Measurements from ENCODE around the gene DNAJA1. TPM values are rescaled to one million over a fixed set of nuclear protein-coding genes. Genes with fewer than 3 reads are reported as not detected.

DNAJA1 gene
- total RNA-seq, 1 experiment from 2014 or later = 74.5 TPM

DNA sequence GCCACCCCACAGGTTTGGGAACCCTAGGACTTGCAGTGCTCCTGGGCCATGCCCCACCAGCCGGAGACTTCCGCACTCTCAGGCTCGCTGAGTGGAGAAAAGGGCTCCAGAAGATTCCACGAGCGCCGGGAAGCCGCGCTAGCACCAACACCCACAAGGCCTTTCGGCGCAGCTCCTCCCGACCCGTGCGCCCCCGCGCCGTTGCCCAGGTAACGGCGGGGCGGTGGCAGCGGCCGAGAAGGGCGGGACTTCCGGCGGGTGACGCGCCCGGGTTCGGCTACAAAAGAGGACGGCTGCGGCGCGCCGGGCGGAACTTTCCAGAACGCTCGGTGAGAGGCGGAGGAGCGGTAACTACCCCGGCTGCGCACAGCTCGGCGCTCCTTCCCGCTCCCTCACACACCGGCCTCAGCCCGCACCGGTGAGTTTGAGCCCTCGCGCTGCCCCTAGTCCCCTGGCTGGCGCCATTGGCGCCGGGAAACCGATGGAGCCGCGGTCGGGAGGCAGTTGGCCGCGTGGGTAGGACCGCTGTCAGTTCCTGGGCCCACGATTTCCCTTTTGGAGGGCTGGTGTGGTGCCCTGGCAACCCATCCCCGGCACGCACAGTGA is at the start of gene DNAJA1 (continued):
- TF ChIP-seq AFF4 (CRISPR knock-in tag; IDR thresholded peaks at IDR 0.05; ENCODE audit: borderline replicate concordance) (no peak), ZNF396 (CRISPR knock-in tag; IDR thresholded peaks at IDR 0.05; ENCODE audit: borderline replicate concordance) (no peak), CBFB (CRISPR knock-in tag; IDR thresholded peaks at IDR 0.05; ENCODE audit: low read depth) (no peak), CREB1 (CRISPR knock-in tag; IDR thresholded peaks at IDR 0.05) (no peak), PRRX2 (CRISPR knock-in tag; IDR thresholded peaks at IDR 0.05) (no peak), FOXK1 (CRISPR knock-in tag; IDR thresholded peaks at IDR 0.05) (peak; percentile 66), ZNF317 (CRISPR knock-in tag; IDR thresholded peaks at IDR 0.05; ENCODE audit: borderline replicate concordance, low read depth) (no peak; the same call in 1 of the 2 replicates), KAT7 (CRISPR knock-in tag; IDR thresholded peaks at IDR 0.05; ENCODE audit: borderline replicate concordance) (0 out of 2 replicates have a peak, but pooled peaks have one; percentile 63), ZNF121 (CRISPR knock-in tag; IDR thresholded peaks at IDR 0.05) (no peak), FOXJ3 (CRISPR knock-in tag; IDR thresholded peaks at IDR 0.05; ENCODE audit: borderline replicate concordance) (no peak), TP53 (CRISPR knock-in tag; IDR thresholded peaks at IDR 0.05) (0 out of 2 replicates have a peak, but pooled peaks have one; percentile 66), ZNF138 (CRISPR knock-in tag; conservative IDR thresholded peaks at IDR 0.05) (no peak; the same call in 1 of the 2 replicates), ATF3 (CRISPR knock-in tag; conservative IDR thresholded peaks at IDR 0.05) (0 out of 2 replicates have a peak, but pooled peaks have one; percentile 33), GTF2I (CRISPR knock-in tag; conservative IDR thresholded peaks at IDR 0.05) (no peak), ZNF671 (CRISPR knock-in tag; IDR thresholded peaks at IDR 0.05) (no peak), ZNF416 (CRISPR knock-in tag; IDR thresholded peaks at IDR 0.05) (peak; percentile 72; the same call in 1 of the 2 replicates), MXD4 (CRISPR knock-in tag; IDR thresholded peaks at IDR 0.05; ENCODE audit: borderline replicate concordance) (no peak), OVOL2 (CRISPR knock-in tag; IDR thresholded peaks at IDR 0.05; ENCODE audit: borderline replicate concordance) (no peak), SP1 (CRISPR knock-in tag; conservative IDR thresholded peaks at IDR 0.05) (peak; percentile 87), ELF4 (CRISPR knock-in tag; IDR thresholded peaks at IDR 0.05; ENCODE audit: low read depth) (no peak), ESRRA (CRISPR knock-in tag; IDR thresholded peaks at IDR 0.05; ENCODE audit: borderline replicate concordance) (peak; percentile 71; the same call in 1 of the 2 replicates), ZBTB21 (CRISPR knock-in tag; IDR thresholded peaks at IDR 0.05; ENCODE audit: borderline replicate concordance) (peak; percentile 62; the same call in 1 of the 2 replicates), SOX15 (CRISPR knock-in tag; IDR thresholded peaks at IDR 0.05) (no peak), E2F5 (CRISPR knock-in tag; IDR thresholded peaks at IDR 0.05) (peak; percentile 24; the same call in 1 of the 2 replicates)
- TF ChIP-seq, protein P1, sequence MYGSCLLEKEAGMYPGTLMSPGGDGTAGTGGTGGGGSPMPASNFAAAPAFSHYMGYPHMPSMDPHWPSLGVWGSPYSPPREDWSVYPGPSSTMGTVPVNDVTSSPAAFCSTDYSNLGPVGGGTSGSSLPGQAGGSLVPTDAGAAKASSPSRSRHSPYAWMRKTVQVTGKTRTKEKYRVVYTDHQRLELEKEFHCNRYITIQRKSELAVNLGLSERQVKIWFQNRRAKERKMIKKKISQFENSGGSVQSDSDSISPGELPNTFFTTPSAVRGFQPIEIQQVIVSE (CRISPR knock-in tag; IDR thresholded peaks at IDR 0.05; ENCODE audit: borderline replicate concordance) = no peak
- TF ChIP-seq, protein P2, sequence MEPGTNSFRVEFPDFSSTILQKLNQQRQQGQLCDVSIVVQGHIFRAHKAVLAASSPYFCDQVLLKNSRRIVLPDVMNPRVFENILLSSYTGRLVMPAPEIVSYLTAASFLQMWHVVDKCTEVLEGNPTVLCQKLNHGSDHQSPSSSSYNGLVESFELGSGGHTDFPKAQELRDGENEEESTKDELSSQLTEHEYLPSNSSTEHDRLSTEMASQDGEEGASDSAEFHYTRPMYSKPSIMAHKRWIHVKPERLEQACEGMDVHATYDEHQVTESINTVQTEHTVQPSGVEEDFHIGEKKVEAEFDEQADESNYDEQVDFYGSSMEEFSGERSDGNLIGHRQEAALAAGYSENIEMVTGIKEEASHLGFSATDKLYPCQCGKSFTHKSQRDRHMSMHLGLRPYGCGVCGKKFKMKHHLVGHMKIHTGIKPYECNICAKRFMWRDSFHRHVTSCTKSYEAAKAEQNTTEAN (CRISPR knock-in tag; IDR thresholded peaks at IDR 0.05) = peak; percentile 90; the same call in 1 of the 2 replicates
- TF ChIP-seq, protein P3, sequence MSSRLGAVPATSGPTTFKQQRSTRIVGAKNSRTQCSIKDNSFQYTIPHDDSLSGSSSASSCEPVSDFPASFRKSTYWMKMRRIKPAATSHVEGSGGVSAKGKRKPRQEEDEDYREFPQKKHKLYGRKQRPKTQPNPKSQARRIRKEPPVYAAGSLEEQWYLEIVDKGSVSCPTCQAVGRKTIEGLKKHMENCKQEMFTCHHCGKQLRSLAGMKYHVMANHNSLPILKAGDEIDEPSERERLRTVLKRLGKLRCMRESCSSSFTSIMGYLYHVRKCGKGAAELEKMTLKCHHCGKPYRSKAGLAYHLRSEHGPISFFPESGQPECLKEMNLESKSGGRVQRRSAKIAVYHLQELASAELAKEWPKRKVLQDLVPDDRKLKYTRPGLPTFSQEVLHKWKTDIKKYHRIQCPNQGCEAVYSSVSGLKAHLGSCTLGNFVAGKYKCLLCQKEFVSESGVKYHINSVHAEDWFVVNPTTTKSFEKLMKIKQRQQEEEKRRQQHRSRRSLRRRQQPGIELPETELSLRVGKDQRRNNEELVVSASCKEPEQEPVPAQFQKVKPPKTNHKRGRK (CRISPR knock-in tag; IDR thresholded peaks at IDR 0.05; ENCODE audit: borderline replicate concordance) = no peak

Data from WTC11 (cell line).